Measurements from ENCODE around the gene MSX2. TPM values are rescaled to one million over a fixed set of nuclear protein-coding genes. Genes with fewer than 3 reads are reported as not detected.

MSX2 gene
- total and polyA plus RNA-seq, 2 of the 8 experiments (the other 6 are each of a cell fraction or from before 2014, with no cell fraction given), result 0.24 to 0.47 TPM

DNA sequence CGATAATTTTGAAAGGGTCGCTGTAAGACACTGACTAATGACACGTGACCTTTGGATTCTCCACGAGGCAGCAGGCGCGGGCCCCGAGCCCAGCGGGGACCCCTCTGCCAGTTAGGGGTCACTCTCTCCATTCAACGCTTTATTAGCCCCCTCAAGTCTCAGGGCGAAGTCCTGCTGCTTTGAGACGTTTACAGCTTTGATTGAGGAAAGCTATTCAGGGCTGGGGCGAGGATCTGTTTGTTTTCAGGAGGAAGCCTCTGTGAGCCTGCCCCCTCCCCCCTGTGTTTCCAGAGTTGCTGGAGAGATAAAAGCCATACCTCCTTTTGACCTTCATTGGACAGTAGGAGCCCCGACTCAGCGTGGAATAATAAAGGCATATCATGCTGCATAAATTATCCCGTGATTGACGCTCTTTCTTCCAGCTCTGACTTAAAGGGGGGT lies 31.4 kb upstream of the MSX2 start:
- no peaks in the 10 kb centered on the region for H3K79me2 ChIP-seq (ENCODE audit: control insufficient read depth in 1 of 2, insufficient read depth in 2 of 2, low read length in 2 of 2)
- H2BK15ac ChIP-seq (ENCODE audit: low read length), result no peak overlapping the region; the same call in 1 of the 2 replicates
- H3K4ac ChIP-seq (replicated peaks; ENCODE audit: insufficient read length, low read depth, low read length), result no peak overlapping the region
- POLR2A ChIA-PET (ENCODE audit: partially characterized antibody), result no interaction called here
- H4K8ac ChIP-seq (ENCODE audit: extremely low read depth, insufficient read depth, low read length), result no peak overlapping the region
- H2AK5ac ChIP-seq (ENCODE audit: low read depth, low read length), result no peak overlapping the region
- peaks cover 5% of the 10 kb centered on the region; the same call in 1 of the 2 replicates for H3K23me2 ChIP-seq (ENCODE audit: low read depth, low read length)
- H2BK12ac ChIP-seq (ENCODE audit: low read depth, low read length), result peak overlapping the region; percentile 20; the same call in 1 of the 2 replicates
- peak overlapping the region; percentile 11 to 53 (median 34); a peak in 7 of 8 replicates for H3K4me3 ChIP-seq (ENCODE audit: extremely low read depth in 1 of 4, insufficient read depth in 2 of 4, low read depth in 3 of 4, low read length in 4 of 4)
- H2BK120ac ChIP-seq (replicated peaks; ENCODE audit: low read depth, low read length), result no peak overlapping the region
- no peak overlapping the region for H3K27ac ChIP-seq (ENCODE audit: low read depth, low read length)
- FAIRE-seq (peak; percentile 62), DNase-seq (ENCODE audit: low read depth in 1 of 2, low spot score in 2 of 2) (peak in 1 of 2 experiments; percentile 64)
- 1% methylated on average over 16 of the region's 16 CpGs; no CpG with 5 or more reads in 1 of the 2 experiments for WGBS, 2 experiments (ENCODE audit: extremely low coverage in 1 of 2, insufficient coverage in 1 of 2, insufficient read length in 1 of 2, insufficient replicate concordance in 2 of 2, low coverage in 1 of 2, low lambda C conversion rate in 2 of 2, missing lambda C conversion rate in 1 of 2)
- no peak overlapping the region for H3K23ac ChIP-seq (ENCODE audit: insufficient read length)
- H3K9ac ChIP-seq (replicated peaks in 1 of 4; ENCODE audit: extremely low read depth in 1 of 4, low read depth in 3 of 4, low read length in 3 of 4), result no peak overlapping the region; a peak in 1 of 7 replicates
- peaks cover 9 to 19% (median 15%) of the 10 kb centered on the region in 4 experiments for H3K4me1 ChIP-seq (replicated peaks in 1 of 4; ENCODE audit: control insufficient read depth in 3 of 4, insufficient read depth in 4 of 4, low read length in 3 of 4)
- H3K4me2 ChIP-seq (ENCODE audit: insufficient read depth in 1 of 2, low read depth in 2 of 2, low read length in 2 of 2), result peak overlapping the region; percentile 68 to 73
- no peaks in the 10 kb centered on the region for H4K20me1 ChIP-seq (replicated peaks in 1 of 2; ENCODE audit: control insufficient read depth in 1 of 2, insufficient read depth in 2 of 2, low read length in 2 of 2)
- no peak overlapping the region for H2BK20ac ChIP-seq (ENCODE audit: low read length)
- CTCF ChIA-PET (ENCODE audit: partially characterized antibody), result interaction anchor here (0.6 to 1.7 kb wide), 2 partner anchors 16 to 146 kb away, joined by 3 to 6 read pairs; no protein-coding TSS in a partner anchor
- TF ChIP-seq CTBP2 (IDR thresholded peaks at IDR 0.05; ENCODE audit: borderline replicate concordance, insufficient read depth, insufficient read length, low read length), result no peak
- TF ChIP-seq, protein P1, sequence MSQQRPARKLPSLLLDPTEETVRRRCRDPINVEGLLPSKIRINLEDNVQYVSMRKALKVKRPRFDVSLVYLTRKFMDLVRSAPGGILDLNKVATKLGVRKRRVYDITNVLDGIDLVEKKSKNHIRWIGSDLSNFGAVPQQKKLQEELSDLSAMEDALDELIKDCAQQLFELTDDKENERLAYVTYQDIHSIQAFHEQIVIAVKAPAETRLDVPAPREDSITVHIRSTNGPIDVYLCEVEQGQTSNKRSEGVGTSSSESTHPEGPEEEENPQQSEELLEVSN (IDR thresholded peaks at IDR 0.05), result peak; percentile 68; the same call in 1 of the 2 replicates
- no peak for TF ChIP-seq SIRT6 (IDR thresholded peaks at IDR 0.05; ENCODE audit: low read length)
- peak; percentile 37; the same call in 1 of the 2 replicates for TF ChIP-seq CREB1 (IDR thresholded peaks at IDR 0.05)
- TF ChIP-seq, protein P2, sequence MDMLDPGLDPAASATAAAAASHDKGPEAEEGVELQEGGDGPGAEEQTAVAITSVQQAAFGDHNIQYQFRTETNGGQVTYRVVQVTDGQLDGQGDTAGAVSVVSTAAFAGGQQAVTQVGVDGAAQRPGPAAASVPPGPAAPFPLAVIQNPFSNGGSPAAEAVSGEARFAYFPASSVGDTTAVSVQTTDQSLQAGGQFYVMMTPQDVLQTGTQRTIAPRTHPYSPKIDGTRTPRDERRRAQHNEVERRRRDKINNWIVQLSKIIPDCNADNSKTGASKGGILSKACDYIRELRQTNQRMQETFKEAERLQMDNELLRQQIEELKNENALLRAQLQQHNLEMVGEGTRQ (IDR thresholded peaks at IDR 0.05; ENCODE audit: low read length), result peak; percentile 67
- peak; percentile 56 for TF ChIP-seq ASH2L (IDR thresholded peaks at IDR 0.05; ENCODE audit: low read length)
- no peak for TF ChIP-seq EP300 (IDR thresholded peaks at IDR 0.05; ENCODE audit: borderline replicate concordance in 1 of 2, low read depth in 2 of 2, low read length in 2 of 2)
- no peak for TF ChIP-seq KDM1A (IDR thresholded peaks at IDR 0.05; ENCODE audit: borderline replicate concordance, low read length)
- TF ChIP-seq, protein P3, sequence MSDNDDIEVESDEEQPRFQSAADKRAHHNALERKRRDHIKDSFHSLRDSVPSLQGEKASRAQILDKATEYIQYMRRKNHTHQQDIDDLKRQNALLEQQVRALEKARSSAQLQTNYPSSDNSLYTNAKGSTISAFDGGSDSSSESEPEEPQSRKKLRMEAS (IDR thresholded peaks at IDR 0.05), result peak; percentile 80; the same call in 1 of the 2 replicates
- TF ChIP-seq GABPA (IDR thresholded peaks at IDR 0.05; ENCODE audit: borderline replicate concordance, insufficient read depth, low read length), result no peak
- 0 out of 2 replicates have a peak, but pooled peaks have one; percentile 24 for TF ChIP-seq SP4 (IDR thresholded peaks at IDR 0.05; ENCODE audit: low read length)
- no peak overlapping the region for H2BK5ac ChIP-seq (ENCODE audit: low read depth, low read length)
- H3K36me3 ChIP-seq (ENCODE audit: control insufficient read depth in 2 of 4, insufficient read depth in 4 of 4, low read length in 3 of 4), result no peaks in the 10 kb centered on the region
- H3K18ac ChIP-seq (ENCODE audit: extremely low read depth, low read length), result peak overlapping the region; percentile 17; the same call in 1 of the 2 replicates
- peaks cover 6 to 46% (median 35%) of the 10 kb centered on the region in 4 experiments for H3K27me3 ChIP-seq (replicated peaks in 1 of 4; ENCODE audit: control insufficient read depth in 3 of 4, extremely low read depth in 1 of 4, insufficient read depth in 3 of 4, low read length in 3 of 4)
- no peaks in the 10 kb centered on the region for H3K9me3 ChIP-seq (ENCODE audit: insufficient read depth in 2 of 2, low read depth in 1 of 2, low read length in 1 of 2)
- H3K14ac ChIP-seq (ENCODE audit: insufficient read length), result no peak overlapping the region
- no peak overlapping the region; the same call in 1 of the 2 replicates for H2AFZ ChIP-seq (ENCODE audit: low read length)
- no peak overlapping the region for H4K5ac ChIP-seq (ENCODE audit: insufficient read length, low read depth, low read length)
- no peaks in the 10 kb centered on the region for H3K79me1 ChIP-seq (ENCODE audit: low read depth, low read length)
- no peak overlapping the region for H4K91ac ChIP-seq (replicated peaks; ENCODE audit: insufficient read length, low read length)
- H3K56ac ChIP-seq (replicated peaks; ENCODE audit: insufficient read length, low read depth, low read length), result no peak overlapping the region
